Keratinocyte (primary cell): Measurements from ENCODE around the gene DCHS2.

Experiments used
- CTCF ChIP-seq, 3 experiments: IDR thresholded peaks in 1 of 3; conservative IDR thresholded peaks in 1 of 3; optimal IDR thresholded peaks in 1 of 3; 2 replicates in 2 of 3; 3 replicates in 1 of 3; pipeline versions ENCODE3 to v1.5.1; 2011; ENCODE audit warnings: low read length in 3 of 3, mild to moderate bottlenecking in 3 of 3, moderate library complexity in 2 of 3, control low read depth in 1 of 3, inconsistent platforms in 1 of 3; ENCODE audit not compliant: insufficient read depth in 2 of 3; ENCODE audit errors: extremely low read depth in 1 of 3
- EZH2 ChIP-seq: IDR thresholded peaks from one replicate; pipeline ENCODE4 v1.6.1; 2012; ENCODE audit warnings: inconsistent platforms, mild to moderate bottlenecking, low read length, moderate library complexity

DNA sequence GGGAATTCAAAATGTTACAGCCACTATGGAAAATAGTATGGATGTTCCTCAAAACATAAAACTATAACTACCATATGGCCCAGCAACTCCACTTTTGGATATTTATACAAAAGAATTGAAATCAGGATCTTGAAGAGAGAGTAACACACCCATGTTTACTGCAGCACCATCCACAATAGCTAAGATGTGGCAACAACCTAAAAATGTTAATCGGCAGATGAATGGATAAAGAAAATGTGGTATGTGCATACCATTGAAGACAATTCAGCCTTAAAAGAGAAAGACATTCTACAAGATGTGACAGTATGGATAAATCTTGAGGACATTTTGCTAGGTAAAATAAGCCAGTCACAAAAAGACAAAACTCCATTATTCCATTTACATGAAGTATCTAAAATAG, 171.9 kb downstream of the DCHS2 start:
- no peak for TF ChIP-seq CTCF (optimal IDR thresholded peaks at IDR 0.05 in 1 of 3, IDR thresholded peaks at IDR 0.05 in 1 of 3, conservative IDR thresholded peaks at IDR 0.05 in 1 of 3; ENCODE audit: extremely low read depth in 1 of 3, insufficient read depth in 2 of 3, low read length in 3 of 3)
- no peak for TF ChIP-seq EZH2
